ENCODE results near the gene HSPA8. TPM values are rescaled to one million over a fixed set of nuclear protein-coding genes. Genes with fewer than 3 reads are reported as not detected.

HSPA8 gene
- total and polyA plus RNA-seq, 2 of the 13 experiments (the other 11 are each of a cell fraction or from before 2014, with no cell fraction given): 936 to 2,151 TPM

DNA sequence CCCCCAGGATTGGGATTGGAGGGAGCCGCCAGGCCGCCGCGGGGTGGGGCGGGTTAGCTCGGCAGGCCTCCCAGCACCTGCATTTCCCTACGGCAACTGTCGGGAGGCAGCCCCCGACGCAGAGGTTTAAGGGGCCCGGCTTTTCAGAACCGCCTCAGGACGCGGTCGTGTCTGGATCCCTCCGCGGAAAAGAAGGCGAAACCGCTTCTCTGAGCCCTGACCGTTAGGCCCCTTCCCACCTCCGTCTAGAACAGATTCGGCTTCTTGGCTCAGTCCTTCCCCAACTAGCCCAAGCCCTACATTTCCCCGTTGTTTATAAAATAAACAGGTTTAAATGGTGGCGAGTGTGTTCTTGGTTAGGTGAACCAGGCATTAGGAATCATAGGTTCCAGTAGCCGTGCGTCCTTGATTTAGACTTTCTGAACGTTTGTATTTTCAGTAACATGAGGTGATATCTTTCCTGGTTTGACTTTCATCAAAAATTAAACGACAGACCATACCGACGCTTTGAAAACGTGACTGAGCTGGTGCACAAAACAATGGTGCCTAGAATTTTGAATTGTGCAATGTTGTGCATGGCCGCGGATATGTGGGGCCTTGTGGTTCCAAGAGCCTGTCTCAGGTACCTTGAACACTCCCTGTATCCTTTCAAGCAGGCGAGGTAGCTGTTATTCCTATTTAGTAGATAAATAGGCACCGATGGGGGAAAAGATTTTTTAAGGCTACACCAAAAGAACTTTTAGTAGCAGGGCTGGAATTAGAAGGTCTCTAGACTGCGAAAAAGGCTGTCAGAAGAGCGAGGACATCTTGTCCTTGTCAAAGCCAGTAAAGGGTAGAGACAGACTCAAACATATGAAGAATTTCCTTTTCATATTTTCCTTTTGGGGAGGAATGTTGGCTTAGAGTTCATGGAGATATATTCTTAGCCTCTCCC lies 1.2 kb upstream of the HSPA8 start (continued):
- TF ChIP-seq, protein P1, sequence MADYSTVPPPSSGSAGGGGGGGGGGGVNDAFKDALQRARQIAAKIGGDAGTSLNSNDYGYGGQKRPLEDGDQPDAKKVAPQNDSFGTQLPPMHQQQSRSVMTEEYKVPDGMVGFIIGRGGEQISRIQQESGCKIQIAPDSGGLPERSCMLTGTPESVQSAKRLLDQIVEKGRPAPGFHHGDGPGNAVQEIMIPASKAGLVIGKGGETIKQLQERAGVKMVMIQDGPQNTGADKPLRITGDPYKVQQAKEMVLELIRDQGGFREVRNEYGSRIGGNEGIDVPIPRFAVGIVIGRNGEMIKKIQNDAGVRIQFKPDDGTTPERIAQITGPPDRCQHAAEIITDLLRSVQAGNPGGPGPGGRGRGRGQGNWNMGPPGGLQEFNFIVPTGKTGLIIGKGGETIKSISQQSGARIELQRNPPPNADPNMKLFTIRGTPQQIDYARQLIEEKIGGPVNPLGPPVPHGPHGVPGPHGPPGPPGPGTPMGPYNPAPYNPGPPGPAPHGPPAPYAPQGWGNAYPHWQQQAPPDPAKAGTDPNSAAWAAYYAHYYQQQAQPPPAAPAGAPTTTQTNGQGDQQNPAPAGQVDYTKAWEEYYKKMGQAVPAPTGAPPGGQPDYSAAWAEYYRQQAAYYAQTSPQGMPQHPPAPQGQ (CRISPR knock-in tag; IDR thresholded peaks at IDR 0.05; ENCODE audit: borderline replicate concordance): no peak
- TF ChIP-seq TCF7 (IDR thresholded peaks at IDR 0.05; ENCODE audit: low read depth) (no peak), GFI1 (CRISPR knock-in tag; IDR thresholded peaks at IDR 0.05; ENCODE audit: borderline replicate concordance) (no peak; the same call in 1 of the 2 replicates), ZNF713 (CRISPR knock-in tag; IDR thresholded peaks at IDR 0.05) (no peak), ZNF703 (CRISPR knock-in tag; IDR thresholded peaks at IDR 0.05; ENCODE audit: borderline replicate concordance) (no peak), ZNF430 (CRISPR knock-in tag; IDR thresholded peaks at IDR 0.05) (0 out of 2 replicates have a peak, but pooled peaks have one; percentile 37), KDM2A (CRISPR knock-in tag; IDR thresholded peaks at IDR 0.05; ENCODE audit: borderline replicate concordance, low read depth) (0 out of 2 replicates have a peak, but pooled peaks have one; percentile 8), SKI (IDR thresholded peaks at IDR 0.05; ENCODE audit: partially characterized antibody) (no peak), NRL (CRISPR knock-in tag; IDR thresholded peaks at IDR 0.05; ENCODE audit: borderline replicate concordance) (no peak), POGZ (CRISPR knock-in tag; IDR thresholded peaks at IDR 0.05) (no peak), ZNF234 (CRISPR knock-in tag; conservative IDR thresholded peaks at IDR 0.05) (peak; percentile 51; the same call in 1 of the 2 replicates), U2AF2 (IDR thresholded peaks at IDR 0.05; ENCODE audit: low read depth, low read length) (no peak), NAIF1 (CRISPR knock-in tag; IDR thresholded peaks at IDR 0.05; ENCODE audit: borderline replicate concordance) (0 out of 2 replicates have a peak, but pooled peaks have one; percentile 6), TAF1 (CRISPR knock-in tag; IDR thresholded peaks at IDR 0.05) (peak; percentile 28; the same call in 1 of the 2 replicates), SMARCC2 (IDR thresholded peaks at IDR 0.05) (no peak), KMT2A (CRISPR knock-in tag; IDR thresholded peaks at IDR 0.05) (peak; percentile 59; the same call in 1 of the 2 replicates), ISX (CRISPR knock-in tag; conservative IDR thresholded peaks at IDR 0.05) (0 out of 2 replicates have a peak, but pooled peaks have one; percentile 64), ZNF570 (CRISPR knock-in tag; IDR thresholded peaks at IDR 0.05; ENCODE audit: borderline replicate concordance) (no peak), ZNF644 (CRISPR knock-in tag; IDR thresholded peaks at IDR 0.05; ENCODE audit: low read depth) (0 out of 2 replicates have a peak, but pooled peaks have one; percentile 23), RBFOX2 (IDR thresholded peaks at IDR 0.05; ENCODE audit: low read depth, low read length) (peak; percentile 77), ZNF143 (CRISPR knock-in tag; IDR thresholded peaks at IDR 0.05) (no peak)
- TF ChIP-seq, protein P2, sequence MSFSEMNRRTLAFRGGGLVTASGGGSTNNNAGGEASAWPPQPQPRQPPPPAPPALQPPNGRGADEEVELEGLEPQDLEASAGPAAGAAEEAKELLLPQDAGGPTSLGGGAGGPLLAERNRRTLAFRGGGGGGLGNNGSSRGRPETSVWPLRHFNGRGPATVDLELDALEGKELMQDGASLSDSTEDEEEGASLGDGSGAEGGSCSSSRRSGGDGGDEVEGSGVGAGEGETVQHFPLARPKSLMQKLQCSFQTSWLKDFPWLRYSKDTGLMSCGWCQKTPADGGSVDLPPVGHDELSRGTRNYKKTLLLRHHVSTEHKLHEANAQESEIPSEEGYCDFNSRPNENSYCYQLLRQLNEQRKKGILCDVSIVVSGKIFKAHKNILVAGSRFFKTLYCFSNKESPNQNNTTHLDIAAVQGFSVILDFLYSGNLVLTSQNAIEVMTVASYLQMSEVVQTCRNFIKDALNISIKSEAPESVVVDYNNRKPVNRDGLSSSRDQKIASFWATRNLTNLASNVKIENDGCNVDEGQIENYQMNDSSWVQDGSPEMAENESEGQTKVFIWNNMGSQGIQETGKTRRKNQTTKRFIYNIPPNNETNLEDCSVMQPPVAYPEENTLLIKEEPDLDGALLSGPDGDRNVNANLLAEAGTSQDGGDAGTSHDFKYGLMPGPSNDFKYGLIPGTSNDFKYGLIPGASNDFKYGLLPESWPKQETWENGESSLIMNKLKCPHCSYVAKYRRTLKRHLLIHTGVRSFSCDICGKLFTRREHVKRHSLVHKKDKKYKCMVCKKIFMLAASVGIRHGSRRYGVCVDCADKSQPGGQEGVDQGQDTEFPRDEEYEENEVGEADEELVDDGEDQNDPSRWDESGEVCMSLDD (CRISPR knock-in tag; IDR thresholded peaks at IDR 0.05; ENCODE audit: borderline replicate concordance): peak; percentile 12; the same call in 1 of the 2 replicates
- TF ChIP-seq, protein P3, sequence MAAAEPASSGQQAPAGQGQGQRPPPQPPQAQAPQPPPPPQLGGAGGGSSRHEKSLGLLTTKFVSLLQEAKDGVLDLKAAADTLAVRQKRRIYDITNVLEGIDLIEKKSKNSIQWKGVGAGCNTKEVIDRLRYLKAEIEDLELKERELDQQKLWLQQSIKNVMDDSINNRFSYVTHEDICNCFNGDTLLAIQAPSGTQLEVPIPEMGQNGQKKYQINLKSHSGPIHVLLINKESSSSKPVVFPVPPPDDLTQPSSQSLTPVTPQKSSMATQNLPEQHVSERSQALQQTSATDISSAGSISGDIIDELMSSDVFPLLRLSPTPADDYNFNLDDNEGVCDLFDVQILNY (CRISPR knock-in tag; conservative IDR thresholded peaks at IDR 0.05): no peak
- TF ChIP-seq, protein P4, sequence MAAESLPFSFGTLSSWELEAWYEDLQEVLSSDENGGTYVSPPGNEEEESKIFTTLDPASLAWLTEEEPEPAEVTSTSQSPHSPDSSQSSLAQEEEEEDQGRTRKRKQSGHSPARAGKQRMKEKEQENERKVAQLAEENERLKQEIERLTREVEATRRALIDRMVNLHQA (CRISPR knock-in tag; IDR thresholded peaks at IDR 0.05): no peak
